ENCODE data around the gene IER5L.

DNA sequence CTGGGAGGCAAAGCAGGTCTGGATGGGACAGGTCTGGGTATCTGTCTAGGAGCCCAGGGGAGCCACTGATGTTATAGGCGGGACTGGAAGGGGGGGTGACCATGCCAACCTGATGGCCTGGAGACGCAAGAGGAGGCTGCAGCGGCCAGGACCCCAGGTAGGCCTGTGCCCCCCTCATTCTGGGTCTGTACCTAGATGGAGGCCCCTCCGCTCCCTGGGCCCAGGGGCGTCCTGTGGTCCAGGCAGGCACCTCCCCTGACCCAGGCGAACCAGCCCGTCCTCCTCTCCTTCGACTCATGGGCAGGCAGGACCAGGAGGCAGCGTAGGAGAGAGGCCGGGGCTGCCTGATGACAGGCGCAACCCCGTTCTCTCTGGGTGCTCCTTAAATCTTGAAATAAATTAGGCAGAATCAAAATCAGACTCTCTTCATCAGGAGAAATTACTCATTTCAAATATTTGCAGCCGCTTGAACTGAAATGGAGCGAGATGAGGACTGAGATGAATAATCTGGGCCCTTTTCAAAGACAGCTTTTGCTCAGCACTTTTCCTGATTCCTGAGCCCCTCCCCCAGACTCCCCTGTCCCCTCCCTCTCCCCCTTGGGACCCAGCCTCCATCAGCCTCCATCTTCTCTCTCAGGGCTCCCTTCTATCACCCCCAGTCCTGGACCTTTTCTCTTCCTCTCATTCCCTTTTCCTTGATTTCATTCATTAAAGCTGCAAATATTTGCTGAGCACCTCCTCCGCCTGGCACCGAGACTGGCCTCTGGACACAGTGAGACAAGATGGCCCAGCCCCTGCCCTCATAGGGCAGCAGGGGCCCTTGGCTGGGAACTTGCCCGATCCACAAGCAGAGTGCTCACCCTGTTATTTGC, 46.8 kb upstream of the IER5L start:
- TF ChIP-seq, protein P1, sequence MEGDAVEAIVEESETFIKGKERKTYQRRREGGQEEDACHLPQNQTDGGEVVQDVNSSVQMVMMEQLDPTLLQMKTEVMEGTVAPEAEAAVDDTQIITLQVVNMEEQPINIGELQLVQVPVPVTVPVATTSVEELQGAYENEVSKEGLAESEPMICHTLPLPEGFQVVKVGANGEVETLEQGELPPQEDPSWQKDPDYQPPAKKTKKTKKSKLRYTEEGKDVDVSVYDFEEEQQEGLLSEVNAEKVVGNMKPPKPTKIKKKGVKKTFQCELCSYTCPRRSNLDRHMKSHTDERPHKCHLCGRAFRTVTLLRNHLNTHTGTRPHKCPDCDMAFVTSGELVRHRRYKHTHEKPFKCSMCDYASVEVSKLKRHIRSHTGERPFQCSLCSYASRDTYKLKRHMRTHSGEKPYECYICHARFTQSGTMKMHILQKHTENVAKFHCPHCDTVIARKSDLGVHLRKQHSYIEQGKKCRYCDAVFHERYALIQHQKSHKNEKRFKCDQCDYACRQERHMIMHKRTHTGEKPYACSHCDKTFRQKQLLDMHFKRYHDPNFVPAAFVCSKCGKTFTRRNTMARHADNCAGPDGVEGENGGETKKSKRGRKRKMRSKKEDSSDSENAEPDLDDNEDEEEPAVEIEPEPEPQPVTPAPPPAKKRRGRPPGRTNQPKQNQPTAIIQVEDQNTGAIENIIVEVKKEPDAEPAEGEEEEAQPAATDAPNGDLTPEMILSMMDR (IDR thresholded peaks at IDR 0.05; ENCODE audit: low read length): no peak
- TF ChIP-seq EZH2 (optimal IDR thresholded peaks at IDR 0.05; ENCODE audit: low read depth, low read length): no peak

Data from MM.1S (cell line).